ENCODE measurements around the gene FOXP1.

FOXP1 gene

DNA sequence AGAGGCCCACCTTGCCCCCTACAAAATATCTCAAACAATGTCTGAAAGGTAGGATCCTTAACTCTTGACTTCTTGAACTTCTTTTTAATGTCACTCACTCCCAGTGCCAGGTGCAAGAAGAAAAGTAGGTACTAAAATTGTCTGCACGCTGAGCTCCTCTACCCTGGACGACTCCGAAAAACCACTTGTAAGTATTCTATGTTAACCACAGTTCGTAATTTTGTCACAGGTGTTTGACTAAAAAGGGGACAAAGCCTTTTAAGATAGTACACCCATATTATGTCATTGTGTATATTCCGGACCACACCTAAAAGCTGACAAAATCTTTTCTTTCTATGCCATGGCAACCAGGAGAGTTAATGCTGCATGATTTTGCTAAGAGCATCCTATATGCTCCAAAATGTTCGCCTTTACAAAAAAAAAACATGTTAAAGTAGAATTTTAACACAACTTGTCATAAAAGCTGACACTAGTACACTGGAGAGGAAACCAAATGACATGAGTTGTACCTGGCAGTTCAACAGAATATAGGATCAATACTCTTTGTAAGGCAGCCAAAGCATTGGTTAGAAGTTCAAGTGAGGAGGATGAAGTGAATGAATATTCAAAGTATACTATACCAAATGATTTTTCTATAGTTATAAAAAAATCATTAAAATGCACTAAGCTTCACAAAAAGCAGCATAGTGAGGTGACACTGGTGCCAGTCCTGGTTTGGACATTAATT is 210.5 kb downstream of the FOXP1 start:
- TF ChIP-seq, protein P1, sequence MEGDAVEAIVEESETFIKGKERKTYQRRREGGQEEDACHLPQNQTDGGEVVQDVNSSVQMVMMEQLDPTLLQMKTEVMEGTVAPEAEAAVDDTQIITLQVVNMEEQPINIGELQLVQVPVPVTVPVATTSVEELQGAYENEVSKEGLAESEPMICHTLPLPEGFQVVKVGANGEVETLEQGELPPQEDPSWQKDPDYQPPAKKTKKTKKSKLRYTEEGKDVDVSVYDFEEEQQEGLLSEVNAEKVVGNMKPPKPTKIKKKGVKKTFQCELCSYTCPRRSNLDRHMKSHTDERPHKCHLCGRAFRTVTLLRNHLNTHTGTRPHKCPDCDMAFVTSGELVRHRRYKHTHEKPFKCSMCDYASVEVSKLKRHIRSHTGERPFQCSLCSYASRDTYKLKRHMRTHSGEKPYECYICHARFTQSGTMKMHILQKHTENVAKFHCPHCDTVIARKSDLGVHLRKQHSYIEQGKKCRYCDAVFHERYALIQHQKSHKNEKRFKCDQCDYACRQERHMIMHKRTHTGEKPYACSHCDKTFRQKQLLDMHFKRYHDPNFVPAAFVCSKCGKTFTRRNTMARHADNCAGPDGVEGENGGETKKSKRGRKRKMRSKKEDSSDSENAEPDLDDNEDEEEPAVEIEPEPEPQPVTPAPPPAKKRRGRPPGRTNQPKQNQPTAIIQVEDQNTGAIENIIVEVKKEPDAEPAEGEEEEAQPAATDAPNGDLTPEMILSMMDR (IDR thresholded peaks at IDR 0.05) = no peak
- H3K9ac ChIP-seq = no peak overlapping the region
- H3K9me3 ChIP-seq (ENCODE audit: control insufficient read depth, low read length) = no peaks in the 10 kb centered on the region
- no peaks in the 10 kb centered on the region for H3K27me3 ChIP-seq (ENCODE audit: control insufficient read depth, insufficient read depth, low read length)
- H2AFZ ChIP-seq = no peak overlapping the region
- no peaks in the 10 kb centered on the region for H3K4me1 ChIP-seq
- peaks cover 4% of the 10 kb centered on the region for H3K79me2 ChIP-seq
- H3K36me3 ChIP-seq (ENCODE audit: control insufficient read depth, insufficient read depth, low read length) = no peaks in the 10 kb centered on the region
- no peak overlapping the region for H3K4me3 ChIP-seq (ENCODE audit: low read depth, low read length)
- H3K27ac ChIP-seq = no peak overlapping the region
- H3K4me2 ChIP-seq (ENCODE audit: low read length) = no peak overlapping the region

DNA sequence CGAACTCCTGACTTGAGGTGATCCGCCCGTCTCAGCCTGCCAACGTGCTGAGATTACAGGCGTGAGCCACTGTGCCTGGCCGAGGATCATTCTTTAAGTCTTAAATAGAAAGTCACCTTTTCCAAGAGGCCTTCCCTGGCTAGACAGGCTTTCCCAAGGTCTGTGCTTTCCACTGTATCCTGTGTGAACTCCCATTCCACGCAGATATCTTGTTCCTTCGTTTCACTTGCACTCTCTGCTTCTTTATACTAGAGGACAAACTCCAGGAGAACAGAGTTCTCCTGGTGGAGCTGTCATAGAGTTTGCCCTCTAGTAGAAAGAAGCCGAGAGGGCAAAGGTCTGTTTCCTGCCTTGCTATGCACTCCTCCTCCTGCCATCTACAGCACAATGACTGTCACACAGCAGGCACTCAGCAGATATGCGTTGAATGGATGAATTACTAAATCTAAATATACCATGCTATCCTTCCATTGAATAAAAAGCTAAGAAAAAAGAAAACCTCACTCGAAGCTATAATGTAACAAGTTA is 211.2 kb downstream of the FOXP1 start:
- H3K4me1 ChIP-seq = no peaks in the 10 kb centered on the region
- TF ChIP-seq, protein P1 (IDR thresholded peaks at IDR 0.05) = no peak
- H3K4me3 ChIP-seq (ENCODE audit: low read depth, low read length) = no peak overlapping the region
- no peaks in the 10 kb centered on the region for H3K27me3 ChIP-seq (ENCODE audit: control insufficient read depth, insufficient read depth, low read length)
- no peak overlapping the region for H3K9ac ChIP-seq
- H3K27ac ChIP-seq = no peak overlapping the region
- peaks cover 4% of the 10 kb centered on the region for H3K79me2 ChIP-seq
- no peaks in the 10 kb centered on the region for H3K36me3 ChIP-seq (ENCODE audit: control insufficient read depth, insufficient read depth, low read length)
- no peaks in the 10 kb centered on the region for H3K9me3 ChIP-seq (ENCODE audit: control insufficient read depth, low read length)
- no peak overlapping the region for H3K4me2 ChIP-seq (ENCODE audit: low read length)
- H2AFZ ChIP-seq = no peak overlapping the region

DNA sequence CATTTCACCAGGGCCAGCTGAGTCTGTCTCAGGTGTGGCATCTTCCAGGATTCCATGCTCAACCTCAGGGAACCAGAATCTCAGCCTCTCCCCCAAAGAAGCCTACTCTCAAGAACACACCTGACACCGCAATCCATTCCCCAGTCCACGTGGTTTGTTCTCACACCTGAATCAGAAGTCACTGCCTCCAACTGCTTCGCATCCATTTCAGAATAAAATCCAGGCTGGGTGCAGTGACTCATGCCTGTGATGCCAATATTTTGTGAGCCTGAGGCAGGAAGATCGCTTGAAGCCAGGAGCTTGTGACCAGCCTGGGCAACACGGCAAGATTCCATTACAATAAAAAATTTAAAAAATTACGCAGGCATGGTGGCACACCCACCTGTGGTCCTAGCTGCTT is 212.2 kb downstream of the FOXP1 start:
- H3K4me1 ChIP-seq = no peaks in the 10 kb centered on the region
- no peaks in the 10 kb centered on the region for H3K9me3 ChIP-seq (ENCODE audit: control insufficient read depth, low read length)
- no peak overlapping the region for H3K27ac ChIP-seq
- peaks cover 4% of the 10 kb centered on the region for H3K79me2 ChIP-seq
- H3K27me3 ChIP-seq (ENCODE audit: control insufficient read depth, insufficient read depth, low read length) = no peaks in the 10 kb centered on the region
- H3K9ac ChIP-seq = no peak overlapping the region
- TF ChIP-seq, protein P1 (IDR thresholded peaks at IDR 0.05) = no peak
- no peak overlapping the region for H3K4me3 ChIP-seq (ENCODE audit: low read depth, low read length)
- no peak overlapping the region for H2AFZ ChIP-seq
- H3K36me3 ChIP-seq (ENCODE audit: control insufficient read depth, insufficient read depth, low read length) = no peaks in the 10 kb centered on the region
- H3K4me2 ChIP-seq (ENCODE audit: low read length) = no peak overlapping the region

DNA sequence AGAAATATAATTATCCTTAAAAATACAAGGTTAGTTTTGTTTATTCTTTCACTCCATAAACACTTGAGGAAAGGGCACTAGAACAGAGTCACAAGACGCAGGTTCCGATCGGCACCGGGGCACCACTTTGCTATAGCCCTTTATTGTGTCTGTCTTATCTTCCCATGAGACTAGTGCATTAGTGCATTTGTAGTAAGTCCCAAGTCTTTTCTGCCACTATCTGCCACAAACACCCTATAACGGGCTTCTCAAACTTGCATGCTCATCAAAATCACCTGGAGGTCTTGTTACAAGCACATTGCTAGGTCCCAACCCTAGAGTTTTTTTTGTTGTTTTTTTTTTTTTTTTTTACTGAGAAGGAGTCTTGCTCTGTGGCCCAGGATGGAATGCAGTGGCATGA is 213.1 kb downstream of the FOXP1 start:
- H3K9ac ChIP-seq = no peak overlapping the region
- H3K27ac ChIP-seq = no peak overlapping the region
- no peak overlapping the region for H3K4me3 ChIP-seq (ENCODE audit: low read depth, low read length)

More for the DNA sequence above, 213.1 kb downstream of the FOXP1 start:
- TF ChIP-seq, protein P1 (IDR thresholded peaks at IDR 0.05) = no peak
- Histone ChIP-seq H3K4me2 (ENCODE audit: low read length) (no peak overlapping the region), H2AFZ (no peak overlapping the region), H3K9me3 (ENCODE audit: control insufficient read depth, low read length) (no peaks in the 10 kb centered on the region), H3K4me1 (no peaks in the 10 kb centered on the region), H3K79me2 (peaks cover 4% of the 10 kb centered on the region), H3K27me3 (ENCODE audit: control insufficient read depth, insufficient read depth, low read length) (no peaks in the 10 kb centered on the region), H3K36me3 (ENCODE audit: control insufficient read depth, insufficient read depth, low read length) (no peaks in the 10 kb centered on the region)

Data from parathyroid adenoma (tissue), 2 donors.